ENCODE measurements around the gene KCNK17.

The KCNK17 gene

GRCh38 chr6:39335780-39336545, 21.7 kb upstream of the KCNK17 start:
- DNase-seq: no peak

- DNase-seq: no peak
These were observed 19.6 kb upstream of the KCNK17 start for GRCh38 chr6:39333644-39334438.

GRCh38 chr6:39330476-39330875, 16.3 kb upstream of the KCNK17 start:
- no peak for DNase-seq

GRCh38 chr6:39330057-39330456, 15.8 kb upstream of the KCNK17 start:
- DNase-seq: no peak

- no peak for DNase-seq
These were observed 13.8 kb upstream of the KCNK17 start for GRCh38 chr6:39328066-39328465.

GRCh38 chr6:39327507-39327906, 13.3 kb upstream of the KCNK17 start:
- peak; percentile 81 for DNase-seq

- no peak for DNase-seq
These were observed 8.2 kb upstream of the KCNK17 start, which contains the start of gene KCNK16 for GRCh38 chr6:39322306-39322850. KCNK16 (minus strand) TSS chr6:39322702; CDS start chr6:39322540, 162 bp downstream.

GRCh38 chr6:39321761-39322160, 7.5 kb upstream of the KCNK17 start:
- DNase-seq: no peak

GRCh38 chr6:39320363-39320984, 6.3 kb upstream of the KCNK17 start:
- no peak for DNase-seq

- no peak for DNase-seq
These were observed 5.6 kb upstream of the KCNK17 start for GRCh38 chr6:39319621-39320362.

GRCh38 chr6:39317256-39317655, 3.0 kb upstream of the KCNK17 start:
- DNase-seq: no peak

- peak; percentile 41 for DNase-seq
These were observed 520 bp downstream of the KCNK17 start for GRCh38 chr6:39313526-39314272.

GRCh38 chr6:39312912-39313525, 1.2 kb downstream of the KCNK17 start:
- no peak for DNase-seq

GRCh38 chr6:39310542-39310941, 3.7 kb downstream of the KCNK17 start:
- no peak for DNase-seq

GRCh38 chr6:39309942-39310531, 4.2 kb downstream of the KCNK17 start:
- DNase-seq: peak; percentile 85

GRCh38 chr6:39307462-39307861, 6.8 kb downstream of the KCNK17 start:
- no peak for DNase-seq

- no peak for DNase-seq
These were observed 9.3 kb downstream of the KCNK17 start for GRCh38 chr6:39304951-39305350.

- no peak for DNase-seq
These were observed 10.6 kb downstream of the KCNK17 start for GRCh38 chr6:39303425-39304153.

GRCh38 chr6:39302669-39303424, 11.4 kb downstream of the KCNK17 start:
- peak; percentile 91 for DNase-seq

Data from eye (tissue), 1 donor.